HG02588 (cell line): ENCODE measurements around the gene HOXD11.

Experiments
- ATAC-seq: cut with Tn5 transposase; IDR thresholded peaks from one replicate; pipeline ENCODE4 v1.9.1; 2021; ENCODE audit warnings: mild to moderate bottlenecking, moderate library complexity; ENCODE audit not compliant: unreplicated experiment

The HOXD11 gene

GRCh38 chr2:176105078-176105729 is 1.9 kb upstream of the HOXD11 start:
- ATAC-seq = no peak

GRCh38 chr2:176105730-176106580 is 1.1 kb upstream of the HOXD11 start:
- no peak for ATAC-seq

GRCh38 chr2:176107731-176108181 is 676 bp downstream of the HOXD11 start:
- no peak for ATAC-seq

- no peak for ATAC-seq
Observed at GRCh38 chr2:176109192-176109901, 2.3 kb downstream of the HOXD11 start.

- no peak for ATAC-seq
Observed at GRCh38 chr2:176109946-176110345, 2.9 kb downstream of the HOXD11 start.

GRCh38 chr2:176110415-176111308 is 3.6 kb downstream of the HOXD11 start:
- no peak for ATAC-seq

GRCh38 chr2:176111309-176111663 is 4.2 kb downstream of the HOXD11 start:
- no peak for ATAC-seq

- no peak for ATAC-seq
Observed at GRCh38 chr2:176111846-176112374, 4.8 kb downstream of the HOXD11 start.

- ATAC-seq = no peak
Observed at GRCh38 chr2:176112375-176113302, 5.6 kb downstream of the HOXD11 start.

- ATAC-seq = no peak
Observed at GRCh38 chr2:176114120-176114929, 7.2 kb downstream of the HOXD11 start.

GRCh38 chr2:176114930-176115625 is 8.0 kb downstream of the HOXD11 start:
- ATAC-seq = no peak

GRCh38 chr2:176115883-176116813 is 9.1 kb downstream of the HOXD11 start, which contains the start of gene HOXD10:
Gene HOXD10 (plus strand): TSS chr2:176116778. CDS start chr2:176116834, 56 bp downstream.
- ATAC-seq = no peak

- no peak for ATAC-seq
Observed at GRCh38 chr2:176117162-176117822, 10.2 kb downstream of the HOXD11 start.

- ATAC-seq = no peak
Observed at GRCh38 chr2:176117823-176118371, 10.8 kb downstream of the HOXD11 start.

- ATAC-seq = peak; percentile 54
Observed at GRCh38 chr2:176118601-176119339, 11.7 kb downstream of the HOXD11 start.
